Jurkat, Clone E6-1 (cell line): ENCODE measurements around the gene CACNA1C.

Experiments
- DNase-seq: peaks from one replicate; pipeline ENCODE4 v3.0.0-alpha.2; 2011; ENCODE audit warnings: low read depth, low spot score
- H3K4me3 ChIP-seq: 2 replicates; pipeline ENCODE4 v1.5.1; 2011; ENCODE audit warnings: mild to moderate bottlenecking, low read length, control low read depth, moderate library complexity

Gene CACNA1C

GRCh38 chr12:2513141-2514037, 460.6 kb downstream of the CACNA1C start:
- no peak for DNase-seq
- no peak overlapping the region for H3K4me3 ChIP-seq

- DNase-seq = no peak
- H3K4me3 ChIP-seq = no peak overlapping the region
These were observed 461.2 kb downstream of the CACNA1C start for GRCh38 chr12:2514038-2514340.

GRCh38 chr12:2520722-2521246, 468.0 kb downstream of the CACNA1C start:
- H3K4me3 ChIP-seq = no peak overlapping the region
- DNase-seq = no peak

GRCh38 chr12:2523317-2523716, 470.5 kb downstream of the CACNA1C start:
- H3K4me3 ChIP-seq = no peak overlapping the region
- no peak for DNase-seq

GRCh38 chr12:2523844-2524243, 471.1 kb downstream of the CACNA1C start:
- no peak overlapping the region for H3K4me3 ChIP-seq

GRCh38 chr12:2526371-2526770, 473.6 kb downstream of the CACNA1C start:
- H3K4me3 ChIP-seq = no peak overlapping the region

More at GRCh38 chr12:2523844-2524243, 471.1 kb downstream of the CACNA1C start:
- DNase-seq = no peak

GRCh38 chr12:2528001-2528400, 475.2 kb downstream of the CACNA1C start:
- H3K4me3 ChIP-seq = no peak overlapping the region
- DNase-seq = no peak

More at GRCh38 chr12:2526371-2526770, 473.6 kb downstream of the CACNA1C start:
- no peak for DNase-seq

GRCh38 chr12:2529807-2530206, 477.0 kb downstream of the CACNA1C start:
- DNase-seq = no peak
- H3K4me3 ChIP-seq = no peak overlapping the region

GRCh38 chr12:2531371-2531770, 478.6 kb downstream of the CACNA1C start:
- no peak for DNase-seq
- H3K4me3 ChIP-seq = no peak overlapping the region

- no peak overlapping the region for H3K4me3 ChIP-seq
- no peak for DNase-seq
These were observed 480.2 kb downstream of the CACNA1C start for GRCh38 chr12:2533036-2533435.

GRCh38 chr12:2535583-2536204, 482.9 kb downstream of the CACNA1C start:
- DNase-seq = no peak
- H3K4me3 ChIP-seq = no peak overlapping the region

GRCh38 chr12:2536724-2537123, 483.9 kb downstream of the CACNA1C start:
- DNase-seq = no peak
- no peak overlapping the region for H3K4me3 ChIP-seq

GRCh38 chr12:2537868-2538541, 485.2 kb downstream of the CACNA1C start:
- no peak for DNase-seq
- no peak overlapping the region for H3K4me3 ChIP-seq

- H3K4me3 ChIP-seq = no peak overlapping the region
- DNase-seq = no peak
These were observed 487.2 kb downstream of the CACNA1C start for GRCh38 chr12:2539938-2540337.

GRCh38 chr12:2540535-2540941, 487.8 kb downstream of the CACNA1C start:
- no peak for DNase-seq

GRCh38 chr12:2541631-2542204, 488.9 kb downstream of the CACNA1C start:
- H3K4me3 ChIP-seq = no peak overlapping the region
- no peak for DNase-seq

More at GRCh38 chr12:2540535-2540941, 487.8 kb downstream of the CACNA1C start:
- H3K4me3 ChIP-seq = no peak overlapping the region

GRCh38 chr12:2543801-2544200, 491.0 kb downstream of the CACNA1C start:
- no peak for DNase-seq
- H3K4me3 ChIP-seq = no peak overlapping the region

GRCh38 chr12:2544230-2544629, 491.4 kb downstream of the CACNA1C start:
- no peak overlapping the region for H3K4me3 ChIP-seq

GRCh38 chr12:2547273-2548044, 494.7 kb downstream of the CACNA1C start:
- no peak overlapping the region for H3K4me3 ChIP-seq
- no peak for DNase-seq

More at GRCh38 chr12:2544230-2544629, 491.4 kb downstream of the CACNA1C start:
- DNase-seq = no peak
